GM18499 (cell line): ENCODE data around the gene MANSC1.
A peak's percentile ranks its signal among the peaks of the same experiment; 100 is the strongest.

Experiments
- ATAC-seq: cut with Tn5 transposase; IDR thresholded peaks from one replicate; pipeline ENCODE4 v1.9.1; 2021; ENCODE audit warnings: moderate number of reproducible peaks; ENCODE audit not compliant: insufficient read depth, unreplicated experiment

The MANSC1 gene

DNA sequence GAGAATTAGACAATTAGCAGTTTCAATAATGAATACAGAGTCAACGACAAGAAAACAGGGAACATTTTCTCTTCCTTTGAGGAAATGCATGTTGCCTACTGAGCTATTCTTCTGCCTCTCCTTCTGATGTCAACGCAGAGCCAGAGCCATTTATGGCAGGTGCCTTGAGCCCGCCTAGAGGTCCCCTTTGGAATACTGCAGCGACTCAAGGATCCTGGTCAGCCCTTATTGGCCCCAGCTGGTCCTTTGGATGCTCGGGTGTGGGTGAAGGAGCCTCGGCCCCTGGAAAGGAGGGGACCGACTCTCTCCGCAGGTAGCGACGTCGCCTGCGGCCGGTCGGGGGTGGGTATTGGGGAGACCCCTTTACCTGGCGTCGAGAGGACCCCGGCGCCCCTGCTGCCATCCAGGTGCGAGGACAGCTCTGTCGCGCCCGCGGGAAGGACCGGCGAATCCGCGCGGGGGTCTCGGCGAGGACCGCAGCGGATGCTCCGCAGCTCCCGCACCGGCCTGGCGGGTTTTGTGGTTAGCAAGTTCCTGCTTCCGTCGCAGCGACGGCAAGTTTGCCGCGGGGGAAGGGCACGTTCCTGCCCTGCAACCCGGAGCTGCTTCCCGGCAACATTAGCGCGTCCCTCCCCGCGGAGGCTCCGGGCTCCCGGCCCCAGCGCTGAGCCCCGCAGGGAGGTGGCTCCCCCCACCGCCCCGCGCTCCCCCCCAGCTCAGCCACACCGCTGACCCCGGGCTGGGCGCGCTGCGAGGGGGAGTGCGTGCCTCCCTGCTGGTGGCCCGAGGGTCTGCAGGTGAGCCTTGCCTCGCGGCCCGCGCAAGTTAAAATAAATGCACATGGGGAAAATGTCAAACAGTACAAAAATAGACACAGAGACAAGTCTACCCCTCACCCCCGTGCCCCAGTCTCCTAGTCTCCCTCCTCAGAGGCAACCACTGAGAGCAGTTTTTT, at the start of gene MANSC1:
TSS of gene MANSC1 (minus strand) at position 532 of the 955 bp plus-strand sequence. CDS start 6,928 bp downstream, outside the sequence.
- no peak for ATAC-seq

DNA sequence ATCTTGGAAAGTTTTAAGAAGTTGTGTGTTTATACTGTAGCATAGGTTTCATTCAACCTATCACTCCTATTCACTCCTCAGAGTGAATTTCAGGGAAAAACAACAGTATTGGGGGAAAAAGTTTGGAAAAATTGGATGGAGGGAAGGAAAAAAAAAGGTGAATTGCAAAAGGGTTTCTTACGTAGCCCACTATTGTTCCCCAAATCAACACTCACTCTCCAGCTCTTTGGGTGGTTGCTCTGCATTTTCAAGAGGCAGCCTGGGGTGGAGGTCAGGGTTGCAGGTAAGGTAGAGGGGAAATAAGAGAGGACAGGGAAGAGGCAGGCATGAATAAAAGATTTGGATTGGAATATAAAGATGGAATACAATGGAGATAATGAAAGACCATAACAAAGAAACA, 49.1 kb upstream of the MANSC1 start:
- no peak for ATAC-seq

DNA sequence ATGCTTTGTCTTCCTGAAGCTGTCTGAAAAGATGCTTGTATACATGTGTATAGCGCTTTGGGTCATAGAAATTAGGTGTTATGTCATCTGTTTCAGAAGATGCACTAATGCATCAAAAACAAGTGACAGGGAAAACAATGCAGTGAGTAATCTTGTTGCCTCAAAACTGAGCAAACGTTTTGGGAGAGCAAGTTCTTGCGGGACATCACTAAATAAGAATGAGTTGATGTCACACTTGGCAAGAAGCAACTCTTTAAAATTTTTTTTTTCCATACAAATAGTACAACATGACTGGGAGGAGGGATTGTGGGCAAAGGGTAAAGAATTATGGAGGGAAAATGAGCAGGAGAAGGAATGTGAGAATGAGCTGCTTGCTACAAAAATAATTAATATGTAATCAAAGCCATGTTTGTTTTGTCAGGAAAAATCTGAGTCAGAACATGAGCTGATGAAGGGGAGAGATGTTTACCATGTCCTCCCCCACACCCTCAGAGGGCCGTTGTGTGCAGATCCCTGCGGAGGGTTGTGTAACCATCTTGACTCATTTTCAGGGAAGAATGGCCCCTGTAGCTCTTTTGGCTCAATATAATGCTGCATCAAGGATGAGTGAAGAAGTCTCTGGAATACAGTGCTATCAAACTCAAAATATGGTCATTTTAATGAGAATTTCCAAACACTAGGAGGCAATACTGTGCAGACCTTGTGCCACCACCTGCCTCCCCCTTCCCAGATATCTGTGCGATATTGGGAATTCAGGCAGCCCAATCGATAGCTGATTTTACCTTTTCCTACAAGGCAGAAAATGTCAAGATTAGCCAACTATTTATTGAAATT, 48.2 kb upstream of the MANSC1 start:
- no peak for ATAC-seq

DNA sequence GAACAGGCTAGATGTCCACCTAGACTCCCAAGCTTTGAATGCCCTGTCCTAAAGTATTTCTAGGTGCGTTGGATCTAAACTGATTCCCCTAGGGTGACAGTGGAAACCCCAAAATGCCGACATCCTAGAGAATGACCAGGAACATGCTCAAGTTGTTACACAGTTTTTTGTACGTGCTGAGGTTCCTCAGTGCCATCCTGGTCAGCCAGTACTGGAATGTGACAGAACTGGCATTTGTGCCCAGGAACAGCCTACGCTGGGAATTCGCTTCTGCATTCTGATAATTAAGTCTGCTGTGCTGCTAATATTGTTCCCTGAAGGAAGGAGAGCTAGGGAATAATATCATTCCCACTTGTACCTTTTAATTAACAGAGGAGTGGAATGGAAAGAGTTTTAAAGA, 47.1 kb upstream of the MANSC1 start:
- ATAC-seq = no peak

DNA sequence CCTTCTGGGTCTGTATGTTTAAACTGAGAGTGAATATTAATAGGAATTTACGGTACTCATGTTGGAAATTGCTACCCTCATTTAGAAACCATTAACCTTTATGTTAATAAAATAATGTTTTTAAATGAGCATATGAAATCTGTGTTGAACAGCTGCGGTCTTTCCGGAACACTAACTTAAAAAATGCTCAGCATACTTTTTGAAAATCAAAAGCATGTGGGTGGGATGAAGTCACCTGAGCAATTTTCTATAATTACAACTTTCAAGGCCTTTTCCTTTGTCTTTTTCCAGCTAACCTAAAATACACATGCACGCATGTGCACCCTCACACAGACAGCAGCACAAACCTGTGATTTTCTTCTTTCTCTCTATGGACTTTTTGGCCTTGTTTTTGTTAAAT, 46.7 kb upstream of the MANSC1 start:
- no peak for ATAC-seq

DNA sequence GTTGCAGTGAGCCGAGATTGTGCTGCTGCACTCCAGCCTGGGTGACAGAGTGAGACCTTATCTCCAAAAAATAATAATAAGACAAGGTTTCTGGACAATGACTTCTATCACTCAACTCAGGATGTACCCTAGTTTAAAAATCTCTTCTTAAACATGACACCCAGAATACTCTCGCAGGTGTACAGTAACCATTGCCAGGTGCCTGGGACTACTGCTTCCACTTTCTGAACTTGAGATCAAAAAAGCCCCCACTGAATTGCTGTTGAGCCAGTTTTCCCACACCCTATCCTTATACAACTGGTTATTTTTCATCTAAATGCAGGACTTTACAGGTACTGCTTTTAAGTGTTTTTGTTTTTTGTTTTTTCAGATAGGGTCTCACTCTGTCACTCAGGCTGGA, 43.1 kb upstream of the MANSC1 start:
- ATAC-seq = no peak

DNA sequence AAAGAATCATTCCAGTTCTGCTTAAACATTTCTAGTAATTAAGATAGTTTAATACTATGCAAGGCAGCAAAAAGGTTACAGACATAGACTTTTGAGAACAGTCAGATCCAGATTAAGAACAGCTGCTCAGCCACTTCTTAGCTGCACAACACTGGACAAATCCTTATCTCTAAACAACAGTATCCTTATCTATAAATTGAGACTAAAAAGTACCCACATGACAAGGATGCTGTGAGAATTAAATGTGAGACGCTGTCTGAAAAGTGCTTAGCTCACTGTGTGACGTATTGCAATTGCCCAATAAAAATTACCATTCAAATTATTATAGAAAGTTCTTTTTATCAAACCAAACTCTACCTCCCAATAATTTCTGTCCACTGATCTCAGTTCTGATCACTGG, 42.4 kb upstream of the MANSC1 start:
- ATAC-seq = no peak

DNA sequence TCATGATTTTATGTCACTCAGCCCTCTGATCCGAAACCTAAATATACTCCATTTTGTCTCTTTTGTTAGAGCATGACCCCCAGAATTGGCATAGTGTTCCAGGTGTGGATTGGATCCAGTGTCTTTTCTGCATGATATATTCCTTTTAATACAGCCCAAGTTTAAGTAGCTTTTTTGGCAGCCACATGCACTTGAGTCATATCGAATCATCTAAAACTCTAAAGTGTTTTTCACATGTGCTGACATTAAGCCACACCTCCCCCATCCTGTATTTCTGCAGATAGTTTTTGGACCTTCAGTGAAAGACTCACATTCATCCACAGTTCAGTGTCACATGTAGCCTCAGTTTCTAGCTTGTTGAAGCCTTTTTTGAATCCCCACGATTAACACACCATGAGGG, 37.5 kb upstream of the MANSC1 start:
- no peak for ATAC-seq

DNA sequence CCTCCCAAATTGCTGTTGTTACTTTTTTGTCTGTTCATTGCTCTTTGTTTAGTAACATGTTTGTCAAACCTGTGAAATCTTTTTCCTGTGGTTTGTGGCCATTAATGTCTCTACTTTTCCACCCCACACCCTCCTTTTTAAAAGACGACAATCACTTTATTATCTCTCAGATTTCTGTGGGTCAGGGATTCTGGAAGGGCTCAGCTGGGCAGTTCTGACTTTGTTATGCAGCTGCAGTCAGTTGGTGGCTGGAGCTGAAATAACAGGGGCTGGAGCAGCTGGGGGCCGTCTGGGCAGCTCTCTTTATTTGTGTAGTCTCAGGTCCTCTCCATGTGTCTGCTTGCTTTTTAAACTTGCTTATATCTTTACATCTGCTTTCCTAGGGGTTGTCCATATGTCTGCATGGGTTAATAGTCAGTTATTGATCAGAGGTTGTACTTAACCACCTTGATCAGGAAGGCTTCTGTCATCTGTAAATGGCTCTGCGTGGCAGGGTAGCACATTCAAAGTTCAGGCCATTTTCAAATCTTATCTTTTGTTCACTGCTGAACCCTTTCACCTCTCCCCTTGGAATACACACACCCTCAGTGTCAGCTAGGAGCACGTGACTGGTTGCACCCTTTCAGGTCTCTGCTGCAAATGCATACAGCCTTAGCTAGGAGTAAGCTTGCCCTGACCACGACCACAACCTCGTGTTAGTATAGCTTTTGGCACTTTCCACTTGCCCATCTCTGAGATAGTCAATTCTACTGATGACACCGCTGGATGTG, 34.7 kb upstream of the MANSC1 start:
- ATAC-seq = no peak

DNA sequence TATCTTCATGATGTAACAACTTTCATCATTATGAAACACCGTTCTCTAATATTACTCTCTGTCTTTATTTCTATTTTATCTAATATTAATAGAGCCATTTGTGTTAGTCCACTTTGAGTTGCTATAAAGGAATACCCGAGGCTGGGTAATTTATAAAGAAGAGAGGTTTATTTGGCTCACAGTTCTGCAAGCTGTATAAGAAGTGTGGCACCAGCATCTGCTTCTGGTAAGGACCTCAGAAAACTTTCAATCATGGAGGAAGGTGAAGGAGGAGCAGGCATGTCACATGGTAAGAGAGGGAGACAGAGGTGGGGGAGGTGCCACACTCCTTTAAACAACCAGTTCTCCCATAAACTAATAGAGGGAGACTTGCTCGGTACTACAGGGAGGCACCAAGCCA, 31.9 kb upstream of the MANSC1 start:
- no peak for ATAC-seq

DNA sequence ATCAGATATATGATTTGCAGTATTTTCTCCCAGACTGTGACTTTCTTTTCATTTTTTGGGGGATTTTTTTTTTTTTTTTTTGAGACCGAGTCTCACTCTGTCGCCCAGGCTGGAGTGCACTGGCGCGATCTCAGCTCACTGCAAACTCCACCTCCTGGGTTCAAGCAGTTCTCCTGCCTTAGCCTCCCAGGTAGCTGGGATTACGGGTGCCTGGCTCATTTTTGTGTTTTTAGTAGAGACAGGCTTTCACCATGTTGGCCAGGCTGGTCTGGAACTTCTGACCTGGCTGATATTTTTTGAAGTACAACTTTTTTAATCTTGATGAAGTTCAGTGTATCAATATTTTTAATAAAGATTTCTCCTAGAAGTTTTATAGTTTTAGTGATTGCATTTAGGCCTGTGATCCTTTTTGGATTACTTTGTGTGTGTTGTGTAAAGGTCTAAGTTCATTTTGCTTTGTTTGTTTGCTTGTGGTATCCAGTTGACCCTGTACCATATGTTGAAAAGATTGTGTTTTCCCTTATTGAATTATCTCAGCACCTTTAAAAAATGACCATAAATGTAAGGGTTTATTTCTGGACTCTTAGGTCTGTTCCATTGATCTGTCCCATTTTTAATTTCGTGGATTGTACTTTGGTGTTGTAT, 31.0 kb upstream of the MANSC1 start:
- no peak for ATAC-seq

DNA sequence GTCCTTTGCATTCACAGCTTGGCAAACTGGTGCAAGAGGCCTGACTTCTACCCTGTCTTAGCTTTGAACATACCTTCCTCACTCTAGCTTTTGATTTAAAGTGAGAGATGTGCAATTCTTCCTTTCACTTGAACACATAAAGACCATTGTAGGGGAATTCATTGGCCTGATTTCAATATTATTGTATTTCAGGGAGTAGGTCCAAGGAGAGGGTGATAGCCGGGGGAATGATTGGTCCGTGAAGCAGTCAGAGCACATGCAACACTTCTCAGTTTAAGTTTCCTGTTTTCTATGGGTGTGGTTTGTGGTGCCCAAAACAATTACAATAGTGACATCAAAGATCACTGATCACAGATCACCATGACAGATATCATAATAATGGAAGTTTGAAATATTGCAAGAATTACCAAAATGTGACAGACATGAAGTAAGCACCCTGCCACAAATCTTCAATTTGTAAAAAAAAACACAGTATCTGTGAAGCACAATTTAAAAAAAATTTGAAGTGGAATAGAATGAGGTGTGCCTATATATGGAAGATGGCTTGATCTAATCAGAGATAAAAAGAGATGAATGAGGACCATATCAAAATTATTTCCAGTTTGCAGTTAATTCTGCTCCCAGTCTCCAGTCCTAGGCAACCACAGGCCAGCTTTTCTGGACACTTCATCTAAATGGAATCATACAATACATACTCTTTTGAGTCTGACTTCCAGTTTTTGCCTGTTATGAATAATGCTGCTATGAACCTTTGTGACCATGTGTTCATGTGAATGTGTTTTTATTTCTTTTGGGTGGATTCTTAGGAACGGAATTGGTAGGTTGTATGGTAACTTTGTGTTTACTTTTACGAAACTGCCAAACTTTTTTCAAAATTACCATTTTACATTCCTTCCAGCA, 30.0 kb upstream of the MANSC1 start:
- ATAC-seq = no peak

DNA sequence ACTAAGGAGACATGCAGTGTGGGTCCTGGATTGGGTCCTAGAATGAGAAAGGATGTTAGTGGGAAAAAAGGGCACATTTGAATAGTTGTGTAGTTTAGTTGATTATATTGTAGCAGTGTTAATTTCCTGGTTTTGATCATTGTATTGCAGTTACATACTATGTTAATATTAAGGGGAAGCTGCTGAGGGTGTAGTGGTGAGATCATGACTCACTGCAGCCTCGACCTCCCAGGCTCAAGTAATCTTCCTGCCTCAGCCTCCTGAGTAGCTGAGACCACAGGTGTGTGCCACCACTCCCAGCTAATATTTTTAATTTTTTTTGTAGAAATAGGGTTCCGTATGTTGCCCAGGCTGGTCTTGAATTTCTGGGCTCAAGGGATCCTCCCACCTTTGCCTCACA, 28.6 kb upstream of the MANSC1 start:
- ATAC-seq = no peak

DNA sequence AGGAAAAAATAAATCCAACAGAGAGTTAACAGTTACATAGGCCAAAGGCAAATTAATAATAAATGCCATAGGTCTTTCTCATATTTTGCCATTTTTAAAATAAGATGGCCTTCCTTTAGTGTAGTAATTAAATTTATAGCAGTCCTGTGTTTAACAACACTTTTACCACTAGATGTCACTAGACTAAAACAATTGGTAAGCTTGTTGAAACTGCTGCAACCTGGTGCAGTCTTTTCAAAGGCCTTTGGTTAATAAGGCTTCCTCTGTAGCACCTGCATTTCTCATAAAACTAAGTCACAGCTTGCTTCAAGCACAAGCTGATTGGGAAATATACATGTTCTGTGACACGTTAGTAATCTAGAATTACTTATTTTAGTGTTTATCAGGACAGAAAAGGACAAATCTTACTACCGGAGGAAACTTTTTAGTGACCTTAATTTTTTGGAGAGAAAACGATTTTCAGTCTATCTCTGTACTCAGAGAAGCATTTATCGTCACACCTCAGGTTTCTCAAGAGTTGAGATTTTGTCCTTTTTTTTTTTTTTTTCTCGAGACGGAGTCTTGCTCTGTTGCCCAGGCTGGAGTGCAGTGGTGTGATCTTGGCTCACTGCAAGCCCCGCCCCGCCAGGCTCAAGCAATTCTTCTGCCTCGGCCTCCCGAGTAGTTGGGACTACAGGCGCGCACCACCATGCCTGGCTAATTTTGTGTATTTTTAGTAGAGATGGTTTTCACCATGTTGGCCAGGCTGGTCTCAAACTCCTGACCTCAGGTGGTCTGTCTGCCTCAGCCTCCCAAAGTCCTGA, 26.8 kb upstream of the MANSC1 start:
- ATAC-seq = peak; percentile 52

DNA sequence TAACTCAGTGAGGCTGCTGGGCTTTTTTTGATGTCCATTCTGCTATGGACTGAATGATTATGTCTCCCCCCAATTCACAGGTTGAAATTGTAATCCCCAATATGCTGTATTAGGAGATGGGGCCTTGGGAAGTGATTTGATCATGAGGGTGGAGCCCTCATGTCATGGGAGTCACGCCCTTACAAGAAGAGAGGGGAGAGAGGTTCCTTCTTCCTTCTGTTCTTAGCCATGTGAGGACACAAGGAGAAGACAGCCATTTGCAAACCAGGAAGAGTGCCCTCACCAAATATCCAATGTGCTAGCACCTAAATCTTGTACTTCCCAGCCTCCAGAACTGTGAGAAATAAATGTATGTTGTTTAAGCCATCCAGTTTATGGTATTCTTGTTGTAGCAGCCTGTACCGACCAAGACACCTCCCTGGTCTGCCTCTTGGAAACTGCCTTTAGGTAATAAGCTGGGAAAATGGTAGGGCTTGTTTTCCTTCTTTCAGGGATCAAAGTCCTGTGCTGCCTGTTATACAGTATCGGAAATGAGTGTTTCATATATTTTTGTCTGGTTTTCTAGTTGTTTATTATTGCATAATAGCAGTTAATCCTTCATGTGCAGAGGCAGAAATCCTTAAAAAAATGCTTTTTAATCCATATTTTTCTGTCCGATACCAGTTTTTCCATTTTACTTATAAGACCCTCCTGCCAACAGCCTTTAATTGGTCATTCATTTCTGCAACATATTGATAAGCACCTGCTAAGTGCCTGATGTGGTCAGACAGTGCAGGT, 23.1 kb upstream of the MANSC1 start:
- no peak for ATAC-seq

DNA sequence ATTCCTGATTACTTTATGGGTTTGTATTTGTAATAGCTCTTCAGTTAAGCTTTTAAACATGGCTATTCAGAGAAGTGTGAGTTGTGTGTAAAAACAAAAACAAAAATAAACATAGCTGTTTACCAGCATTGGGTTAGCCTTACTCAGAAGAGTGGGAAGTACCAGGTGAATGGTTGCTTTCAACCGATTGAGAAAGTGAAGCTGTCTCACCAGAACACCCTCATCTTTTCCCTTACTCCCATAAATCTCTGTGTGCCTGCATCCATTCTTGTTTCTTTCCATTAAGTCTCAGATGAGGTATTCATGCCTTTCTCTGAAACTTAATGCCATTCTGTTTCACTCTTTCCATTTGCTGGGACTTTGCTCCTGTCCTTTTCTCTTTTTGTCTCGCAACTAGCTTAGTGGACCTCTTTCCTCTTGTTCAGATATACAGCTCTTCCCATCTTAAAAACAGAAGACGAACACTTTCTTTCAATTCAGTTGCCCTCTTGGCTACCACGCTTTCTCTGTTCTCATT, 17.5 kb upstream of the MANSC1 start:
- no peak for ATAC-seq

DNA sequence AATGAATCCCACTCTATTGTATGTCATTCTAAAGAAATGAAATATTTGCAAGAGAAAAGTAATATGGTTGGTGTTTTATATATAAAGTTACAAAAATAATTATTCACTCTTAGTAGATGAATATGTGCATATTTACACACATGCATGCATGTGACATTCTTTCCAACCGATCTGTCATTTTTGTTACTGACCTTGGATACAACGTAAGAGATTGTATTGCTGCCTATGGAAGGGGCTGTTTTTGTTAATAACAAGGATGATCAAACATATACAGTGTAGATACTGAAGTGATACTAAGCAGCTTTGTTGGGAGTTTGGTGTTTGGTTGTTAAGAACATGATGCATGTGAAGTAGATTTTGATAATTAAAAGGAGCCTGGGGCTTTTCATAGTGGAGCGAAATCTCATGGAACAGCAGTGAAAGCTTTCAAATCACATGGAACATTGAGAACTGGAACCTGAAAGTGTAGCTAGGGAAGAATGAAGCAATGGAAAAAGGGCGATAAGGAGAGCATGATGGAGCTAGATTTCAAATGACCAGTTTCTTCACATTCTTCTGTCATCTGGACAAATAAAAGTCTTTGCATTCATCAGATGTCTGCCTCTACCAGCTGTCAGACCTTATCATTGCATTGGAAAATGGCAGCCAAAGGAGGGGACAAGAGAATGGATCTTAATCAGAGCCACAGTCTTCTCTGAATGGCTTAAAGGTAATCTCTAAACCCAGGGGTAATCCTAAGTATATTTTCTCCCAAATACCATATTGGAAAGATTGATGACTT, 16.8 kb upstream of the MANSC1 start:
- ATAC-seq = no peak
